NCI-H1417 (cell line): Measurements from ENCODE around the gene ASTL.
"Not testable (repeated sequence)": the region's sequence is repeated elsewhere in the genome, so short reads cannot be mapped to it uniquely, and the experiment has no call there.

Experiments used
- DNase-seq, 3 experiments: peaks; one replicate each; lab custom pipeline; 2025; lab: John Stamatoyannopoulos, UW

The ASTL gene

GRCh38 chr2:96098900-96099590 lies 39.3 kb downstream of the ASTL start:
- DNase-seq = no peak

GRCh38 chr2:96097951-96098823 lies 40.1 kb downstream of the ASTL start:
- no peak for DNase-seq

DNA sequence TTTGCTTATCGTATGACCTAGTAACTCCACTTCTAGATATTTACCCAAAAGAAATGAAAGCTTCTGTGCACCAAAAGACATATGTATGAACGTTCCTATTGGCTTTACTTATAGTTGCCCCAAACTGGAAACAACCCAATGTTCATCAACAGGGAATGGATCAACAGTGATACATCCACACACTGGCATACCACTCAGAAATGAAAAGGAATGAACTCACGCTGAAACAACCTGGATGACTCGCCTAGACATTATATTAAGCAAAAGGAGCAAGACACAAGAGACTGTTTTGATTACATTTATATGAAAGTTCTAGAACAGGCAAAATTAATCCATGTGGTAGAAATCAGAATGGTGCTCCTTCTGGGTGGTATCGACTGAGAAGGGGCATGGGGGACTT lies 40.9 kb downstream of the ASTL start:
- DNase-seq = no peak

DNA sequence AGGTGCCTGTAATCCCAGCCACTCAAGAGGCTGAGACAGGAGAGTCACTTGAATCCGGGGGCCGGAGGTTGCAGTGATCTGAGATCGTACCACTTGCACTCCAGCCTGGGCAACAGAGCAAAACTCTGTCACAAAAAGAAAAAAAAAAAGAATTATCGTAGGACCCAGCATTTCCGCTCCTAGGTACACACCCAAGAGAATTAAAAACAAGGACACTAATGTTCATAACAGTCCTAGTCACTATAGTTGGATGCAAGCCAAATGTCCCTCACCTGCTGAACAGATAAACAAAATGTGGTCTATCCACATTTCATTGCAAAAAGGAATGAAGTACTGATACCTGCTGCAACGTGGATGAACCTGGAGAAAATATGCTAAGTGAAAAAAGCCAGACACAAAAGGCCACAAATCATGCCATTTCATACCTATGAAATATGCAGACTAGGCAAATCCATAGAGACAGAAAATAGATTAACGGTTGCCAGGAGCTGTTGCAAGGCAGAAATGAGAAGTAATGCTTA lies 43.1 kb downstream of the ASTL start:
- DNase-seq = peak in 2 of 3 experiments; percentile 19 to 59

DNA sequence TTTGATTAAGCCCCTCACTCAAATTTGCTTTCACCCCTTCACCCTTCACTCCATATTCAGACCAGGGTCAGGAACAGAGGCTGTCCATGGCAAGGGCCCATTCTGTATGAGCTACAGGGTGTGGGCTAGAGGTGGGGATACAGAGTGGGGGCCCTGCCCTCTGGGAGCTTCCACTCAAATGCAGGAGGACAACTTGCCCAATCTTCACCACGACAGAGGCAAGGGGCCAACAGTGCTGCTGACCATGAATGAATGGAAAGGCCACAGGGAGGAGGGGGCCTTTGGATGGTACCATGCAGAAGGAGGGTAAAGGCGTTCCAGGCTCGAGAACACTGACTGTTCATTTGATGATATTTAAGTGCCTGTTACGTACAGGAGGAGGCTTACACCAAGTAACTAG lies 44.8 kb downstream of the ASTL start:
- no peak for DNase-seq

GRCh38 chr2:96092951-96093350 lies 45.4 kb downstream of the ASTL start:
- DNase-seq = no peak

- no peak for DNase-seq
Measured at GRCh38 chr2:96092573-96092877, 45.8 kb downstream of the ASTL start.

DNA sequence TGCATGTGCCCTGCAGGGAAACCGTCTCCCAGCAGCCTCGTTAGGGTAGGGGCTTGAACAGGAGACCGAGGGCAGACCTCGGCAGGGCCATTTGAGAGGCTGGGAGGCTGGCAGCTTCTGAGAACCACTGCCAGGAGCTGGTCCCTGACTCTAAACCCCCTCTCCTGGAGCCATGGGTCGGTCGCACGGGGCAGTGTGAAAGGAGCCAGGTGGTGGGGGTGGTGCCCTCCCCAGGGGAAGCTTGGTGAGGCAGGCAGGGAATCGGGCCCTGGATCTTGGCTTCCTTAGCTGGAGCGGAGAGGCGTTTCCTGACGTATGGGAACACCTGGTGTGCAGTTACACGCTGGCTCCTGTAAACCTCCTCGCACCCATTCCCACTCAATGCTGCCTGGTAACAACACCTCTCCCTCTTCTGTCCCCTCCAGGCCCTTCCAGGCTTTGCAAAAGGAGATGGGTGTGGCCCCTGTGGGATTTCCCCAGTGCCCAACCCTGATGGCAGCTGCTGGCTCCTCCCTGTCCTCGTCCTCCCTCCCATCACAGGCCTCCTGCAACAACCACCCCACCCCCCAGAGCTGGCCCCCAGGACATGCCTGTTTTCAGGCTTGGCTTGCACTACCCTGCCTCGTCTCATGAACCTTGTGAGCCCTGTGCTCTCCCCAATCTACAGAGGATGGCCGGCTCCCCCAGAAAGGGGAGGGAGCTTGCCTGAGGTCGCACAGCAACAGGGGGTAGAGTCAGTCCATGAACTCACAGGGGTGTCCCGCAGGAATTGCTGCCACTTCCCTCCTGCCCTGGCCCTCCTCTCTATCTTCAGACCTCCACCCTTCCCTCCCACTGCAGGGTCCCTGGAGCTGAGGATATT lies 46.4 kb downstream of the ASTL start:
- peak in 2 of 3 experiments; percentile 3 to 60 for DNase-seq

- DNase-seq = no peak
Measured at GRCh38 chr2:96091141-96091710, 47.1 kb downstream of the ASTL start.

DNA sequence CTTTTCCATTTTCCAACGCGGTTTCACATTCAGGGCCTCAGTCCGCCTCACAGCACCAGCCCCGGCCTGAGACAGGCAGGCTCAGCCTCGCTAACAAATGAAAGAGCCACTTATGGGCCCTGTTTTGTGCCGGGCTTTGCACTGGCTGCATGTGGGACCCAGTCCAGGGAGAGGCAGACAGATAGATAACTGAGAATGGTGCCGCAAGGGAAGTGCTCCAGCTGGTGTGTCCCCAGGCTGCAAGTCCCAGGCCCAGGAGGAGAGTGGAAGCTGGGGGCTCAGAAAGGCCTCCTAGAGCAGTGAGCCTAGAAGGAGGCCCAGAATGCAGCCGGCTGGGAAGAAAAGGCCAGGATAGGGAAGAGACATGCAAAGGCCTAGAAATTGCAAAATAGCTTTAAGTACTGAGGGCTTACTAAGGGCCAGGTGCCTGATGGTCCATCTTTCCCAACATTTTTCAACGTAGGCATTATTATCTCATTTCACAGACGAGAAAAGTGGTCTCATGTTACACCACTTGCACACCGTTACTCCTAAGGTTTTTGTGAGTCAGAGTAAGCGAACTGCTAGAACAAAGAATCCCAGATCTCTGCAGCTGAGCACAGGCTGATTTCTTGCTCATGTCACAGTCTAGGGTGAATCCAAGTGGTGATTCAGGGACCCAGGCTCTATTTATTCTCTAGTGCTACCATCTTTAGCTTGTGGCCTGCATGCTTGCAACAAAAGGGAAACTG lies 47.9 kb downstream of the ASTL start:
- peak in 2 of 3 experiments; percentile 7 to 9 for DNase-seq

DNA sequence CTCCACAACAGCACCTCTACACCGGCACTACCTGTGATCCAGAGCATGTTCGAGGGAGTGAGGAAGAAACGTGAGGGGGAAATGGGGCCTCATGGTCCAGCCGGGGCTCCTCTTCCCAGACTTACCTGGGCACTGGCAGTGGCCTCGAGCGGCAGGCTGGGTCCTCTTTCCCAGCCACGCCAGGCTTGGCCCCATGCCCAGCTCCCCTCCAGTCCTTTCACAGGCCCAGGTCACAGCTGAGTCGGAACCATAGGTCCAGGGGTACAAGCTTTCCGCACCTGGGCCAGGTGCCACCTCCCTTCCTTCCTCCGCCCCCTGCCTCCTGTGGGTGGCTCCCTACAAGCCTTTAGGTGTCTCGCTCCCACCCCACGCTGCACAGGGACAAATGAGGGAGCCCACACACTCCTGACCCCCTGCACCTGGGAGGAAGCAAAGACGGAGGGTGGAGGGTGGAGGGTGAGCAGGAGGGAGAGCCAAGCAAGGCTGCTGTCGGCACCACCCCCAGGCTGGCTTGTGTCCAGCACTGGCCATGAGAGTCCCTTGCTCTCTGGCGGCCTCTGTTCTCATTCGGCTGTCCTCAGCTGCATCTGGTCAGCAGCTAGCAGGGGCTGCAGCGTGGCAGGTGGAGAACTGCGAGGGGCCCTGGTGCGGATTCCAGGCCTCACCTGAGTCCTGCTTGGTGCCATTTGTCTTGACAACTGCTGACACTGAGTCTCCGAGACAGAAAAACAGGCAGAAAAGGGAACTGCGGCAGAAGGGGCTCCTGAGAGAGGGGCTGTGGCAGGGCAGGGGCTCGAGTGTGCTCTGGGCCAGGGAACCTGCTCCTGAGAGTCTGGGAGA lies 48.7 kb downstream of the ASTL start:
- DNase-seq = peak in 1 of 3 experiments; percentile 25

GRCh38 chr2:96088340-96089335 lies 49.7 kb downstream of the ASTL start:
- no peak for DNase-seq

DNA sequence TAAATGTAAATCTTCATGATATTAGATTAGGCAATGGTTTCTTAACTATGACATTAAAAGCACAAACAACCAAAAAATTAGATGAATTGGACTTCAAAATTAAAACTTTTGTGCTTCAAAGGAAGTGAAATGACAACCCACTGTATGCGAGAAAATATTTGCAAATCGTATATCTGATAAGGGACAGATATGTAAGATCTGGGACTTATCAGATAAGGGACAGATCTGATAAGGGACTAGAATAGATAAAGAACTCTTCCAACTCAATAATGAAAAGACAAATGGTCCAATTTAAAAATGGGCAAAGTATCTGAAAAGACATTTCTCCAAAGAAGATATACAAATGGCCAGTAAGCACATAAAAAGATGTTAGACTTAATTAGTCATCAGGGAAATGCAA lies 51.2 kb downstream of the ASTL start:
- DNase-seq = no peak

DNA sequence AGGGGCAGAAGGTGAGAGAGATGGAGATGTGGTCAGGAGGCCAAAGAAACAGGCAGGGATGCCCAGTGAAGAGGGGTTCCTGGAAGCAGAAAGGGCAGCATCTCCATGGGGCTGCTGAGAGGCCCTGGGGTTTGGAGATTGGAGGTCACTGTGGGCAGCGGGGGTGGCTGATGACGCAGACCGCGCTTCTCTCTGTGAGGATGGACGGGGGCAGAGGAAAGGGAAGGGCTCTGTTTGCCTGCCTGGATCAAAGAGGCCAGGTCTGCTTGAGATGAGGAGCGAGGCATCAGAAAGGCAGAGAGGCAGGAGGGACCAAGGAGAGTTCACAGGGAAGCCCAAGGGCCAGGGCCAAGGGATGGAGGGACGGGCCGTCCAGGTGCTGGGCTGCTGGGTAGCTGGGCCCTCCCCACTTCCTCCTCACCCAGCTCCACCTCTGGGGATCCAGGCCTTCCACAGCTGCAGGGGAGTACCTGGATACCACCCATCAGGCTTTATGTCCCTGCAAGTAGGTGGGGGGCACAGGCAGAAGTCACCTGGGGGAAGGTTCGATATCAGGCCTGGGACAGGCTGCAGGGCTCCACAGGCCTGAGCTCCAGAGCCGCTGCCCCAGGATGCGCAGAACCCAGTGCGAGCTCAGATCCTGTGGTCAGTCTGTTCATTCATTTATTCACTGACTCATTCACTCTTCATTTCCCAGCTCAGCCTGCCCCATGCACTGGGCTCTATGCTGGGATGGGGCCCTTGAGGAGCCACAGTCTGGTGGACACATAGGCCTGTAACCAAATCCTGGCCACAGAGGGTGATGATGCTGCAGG lies 52.6 kb downstream of the ASTL start:
- DNase-seq = no peak

GRCh38 chr2:96084858-96085518 lies 53.3 kb downstream of the ASTL start:
- not testable (repeated sequence) for DNase-seq

DNA sequence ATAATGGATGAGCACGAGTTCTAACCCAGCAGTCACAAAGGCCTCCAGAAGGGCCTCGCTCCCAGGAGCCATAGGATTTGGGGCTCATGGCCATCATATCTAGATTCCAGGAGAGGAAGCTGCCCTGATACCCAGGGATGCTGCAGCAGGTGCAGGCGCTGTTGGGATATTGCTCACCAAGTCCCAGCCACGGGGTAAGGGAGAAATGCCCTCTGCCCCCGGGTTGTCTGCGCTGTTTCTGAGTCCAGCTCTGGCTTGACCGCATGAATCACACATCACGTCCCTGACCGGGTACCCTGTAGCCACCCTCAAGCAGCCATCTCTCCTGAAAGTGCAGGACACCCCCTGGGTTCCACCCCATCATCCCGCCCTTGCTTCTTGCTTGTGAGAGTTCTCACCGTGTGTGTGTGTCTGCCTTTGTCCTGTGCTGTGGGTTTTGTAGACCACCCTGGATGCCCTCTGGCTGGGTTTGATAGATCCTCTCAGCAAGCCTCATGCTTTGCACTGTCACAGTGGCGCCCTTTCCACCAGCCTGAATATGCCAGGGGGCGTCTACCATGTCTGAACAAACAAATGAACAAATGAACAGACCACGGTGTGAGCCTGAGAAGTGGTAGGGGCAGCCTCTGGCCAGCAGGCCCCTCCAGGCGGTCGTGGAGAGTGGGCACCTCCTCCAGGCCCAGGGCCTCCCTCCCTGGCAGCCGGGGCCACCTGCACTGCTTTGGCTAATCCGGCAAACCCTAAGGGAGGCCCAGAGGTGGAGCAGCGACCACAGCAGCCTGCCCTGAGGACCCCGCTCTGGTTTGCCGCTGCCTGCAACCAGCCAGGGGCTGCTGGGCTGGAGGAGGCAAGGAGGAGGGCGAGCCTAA lies 54.1 kb downstream of the ASTL start:
- no peak for DNase-seq
